Neutrophil (primary cell): Measurements from ENCODE around the gene SMPD3.

Experiments
- H3K27ac ChIP-seq: fragments of 200-600 bp; sonication (generic); 2 replicates; pipeline ENCODE4 v1.5.1; 2016; ENCODE audit warnings: mild to moderate bottlenecking, moderate library complexity
- H3K27me3 ChIP-seq: fragments of 200-600 bp; sonication (generic); 2 replicates; pipeline ENCODE4 v1.6.0; 2016; ENCODE audit warnings: mild to moderate bottlenecking
- H3K36me3 ChIP-seq: fragments of 200-600 bp; sonication (generic); 2 replicates; pipeline ENCODE4 v1.5.1; 2017
- H3K4me1 ChIP-seq, 2 experiments: fragments of 200-600 bp in 1 of 2; sonication (generic) in 1 of 2; 1 replicate in 1 of 2; 2 replicates in 1 of 2; pipeline versions ENCODE4 v1.5.1 to v1.6.1; 2013 to 2016; ENCODE audit warnings: low read depth in 1 of 2, low read length in 1 of 2, mild to moderate bottlenecking in 1 of 2, moderate library complexity in 1 of 2; ENCODE audit not compliant: control insufficient read depth in 1 of 2, insufficient read depth in 1 of 2
- H3K4me3 ChIP-seq, 2 experiments: fragments of 200-600 bp in 1 of 2; sonication (generic) in 1 of 2; 1 replicate in 1 of 2; 2 replicates in 1 of 2; pipeline ENCODE4 v1.5.1; 2013 to 2016; ENCODE audit warnings: low read depth in 1 of 2, low read length in 1 of 2, mild to moderate bottlenecking in 1 of 2, moderate library complexity in 1 of 2
- H3K9me3 ChIP-seq: fragments of 200-600 bp; sonication (generic); 2 replicates; pipeline ENCODE4 v1.5.1; 2016
- TF ChIP-seq, protein P1 (sequence below): fragments of 200-600 bp; sonication (generic); IDR thresholded peaks from 2 replicates; pipeline ENCODE4 v1.5.1; 2016; ENCODE audit warnings: antibody characterized with exemption

The SMPD3 gene

DNA sequence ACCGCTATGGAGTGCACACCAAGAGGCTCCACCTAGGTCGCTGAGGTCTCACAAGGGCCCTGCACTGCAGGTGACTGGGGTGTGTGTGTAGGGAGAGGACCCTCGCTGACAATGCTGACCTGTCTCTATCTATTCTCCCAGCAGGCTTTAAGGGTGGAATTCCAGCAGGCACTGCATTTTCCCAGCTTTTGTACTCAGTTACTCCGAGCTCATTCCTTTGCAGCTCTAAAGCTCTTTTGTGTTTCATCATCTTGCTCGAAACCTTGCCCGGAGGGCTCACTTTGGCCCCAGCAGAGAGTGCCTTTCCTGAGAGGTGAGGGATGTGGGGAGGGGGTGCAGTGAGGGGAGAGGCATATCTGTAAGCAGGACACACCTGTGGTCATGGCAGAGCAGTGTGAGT is 39.3 kb downstream of the SMPD3 start:
- TF ChIP-seq, protein P1, sequence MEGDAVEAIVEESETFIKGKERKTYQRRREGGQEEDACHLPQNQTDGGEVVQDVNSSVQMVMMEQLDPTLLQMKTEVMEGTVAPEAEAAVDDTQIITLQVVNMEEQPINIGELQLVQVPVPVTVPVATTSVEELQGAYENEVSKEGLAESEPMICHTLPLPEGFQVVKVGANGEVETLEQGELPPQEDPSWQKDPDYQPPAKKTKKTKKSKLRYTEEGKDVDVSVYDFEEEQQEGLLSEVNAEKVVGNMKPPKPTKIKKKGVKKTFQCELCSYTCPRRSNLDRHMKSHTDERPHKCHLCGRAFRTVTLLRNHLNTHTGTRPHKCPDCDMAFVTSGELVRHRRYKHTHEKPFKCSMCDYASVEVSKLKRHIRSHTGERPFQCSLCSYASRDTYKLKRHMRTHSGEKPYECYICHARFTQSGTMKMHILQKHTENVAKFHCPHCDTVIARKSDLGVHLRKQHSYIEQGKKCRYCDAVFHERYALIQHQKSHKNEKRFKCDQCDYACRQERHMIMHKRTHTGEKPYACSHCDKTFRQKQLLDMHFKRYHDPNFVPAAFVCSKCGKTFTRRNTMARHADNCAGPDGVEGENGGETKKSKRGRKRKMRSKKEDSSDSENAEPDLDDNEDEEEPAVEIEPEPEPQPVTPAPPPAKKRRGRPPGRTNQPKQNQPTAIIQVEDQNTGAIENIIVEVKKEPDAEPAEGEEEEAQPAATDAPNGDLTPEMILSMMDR = no peak
- Histone ChIP-seq H3K4me3 (no peak overlapping the region), H3K27ac (no peak overlapping the region), H3K27me3 (peaks cover 7% of the 10 kb centered on the region), H3K4me1 (no peaks in the 10 kb centered on the region), H3K9me3 (no peaks in the 10 kb centered on the region), H3K36me3 (no peaks in the 10 kb centered on the region)

DNA sequence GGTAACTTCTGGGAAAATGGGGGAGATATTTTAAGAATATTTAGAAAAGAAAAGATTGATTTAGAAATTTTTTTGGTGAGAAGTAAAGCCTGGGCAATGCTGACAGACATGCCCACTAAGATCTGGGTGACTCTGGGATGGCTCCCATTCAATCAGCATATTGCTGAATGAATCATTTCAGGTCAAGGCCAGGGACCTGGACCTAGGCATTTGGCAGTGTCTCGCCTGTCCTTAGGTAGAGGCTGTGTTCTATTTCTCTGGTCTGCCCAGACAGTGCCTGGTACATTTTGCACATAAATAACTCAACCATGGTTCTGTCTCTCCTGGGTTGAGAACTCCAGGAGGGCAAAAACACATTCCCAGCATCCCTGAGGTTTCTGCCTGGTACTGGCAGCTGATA is 39.9 kb downstream of the SMPD3 start:
- no peaks in the 10 kb centered on the region for H3K9me3 ChIP-seq
- TF ChIP-seq, protein P1 = no peak
- no peak overlapping the region for H3K27ac ChIP-seq
- no peaks in the 10 kb centered on the region for H3K36me3 ChIP-seq
- no peaks in the 10 kb centered on the region for H3K4me1 ChIP-seq
- H3K27me3 ChIP-seq = peaks cover 7% of the 10 kb centered on the region
- H3K4me3 ChIP-seq = no peak overlapping the region

DNA sequence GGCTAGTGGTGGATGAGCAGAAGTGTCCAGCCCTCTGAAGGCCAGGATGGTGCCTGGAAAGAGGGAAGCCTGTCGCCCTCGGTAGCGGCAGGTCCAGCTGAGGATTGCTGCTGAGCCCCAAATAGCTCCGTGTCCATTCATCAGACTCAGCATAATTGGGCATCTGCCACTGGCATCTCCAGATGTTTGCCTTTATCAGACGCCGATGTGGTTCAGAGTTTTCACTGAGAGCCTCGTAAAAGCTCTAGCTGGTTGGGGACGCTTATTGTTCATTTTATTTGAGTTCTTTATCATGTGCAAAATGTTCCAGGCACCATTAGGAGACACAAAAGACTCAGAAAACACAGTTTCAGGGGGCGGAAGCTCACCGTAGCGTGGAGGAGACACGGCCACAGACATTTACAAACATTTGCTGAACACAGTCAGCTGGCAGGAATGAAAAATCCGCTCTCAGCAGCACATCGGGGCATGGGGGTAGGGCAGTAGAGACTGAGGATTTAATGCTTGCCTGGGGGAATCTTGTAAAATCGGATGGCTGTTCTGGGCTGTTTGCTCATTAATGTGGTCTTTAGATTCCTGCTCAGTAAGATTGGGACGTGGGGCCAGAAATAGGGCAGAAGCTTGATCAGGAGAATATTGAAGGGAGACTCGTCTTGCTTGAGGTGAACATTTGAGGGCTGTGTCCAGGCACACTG is 41.7 kb downstream of the SMPD3 start:
- Histone ChIP-seq H3K9me3 (no peaks in the 10 kb centered on the region), H3K4me3 (no peak overlapping the region), H3K4me1 (no peaks in the 10 kb centered on the region), H3K36me3 (no peaks in the 10 kb centered on the region), H3K27ac (no peak overlapping the region), H3K27me3 (peaks cover 7% of the 10 kb centered on the region)
- TF ChIP-seq, protein P1 = no peak

DNA sequence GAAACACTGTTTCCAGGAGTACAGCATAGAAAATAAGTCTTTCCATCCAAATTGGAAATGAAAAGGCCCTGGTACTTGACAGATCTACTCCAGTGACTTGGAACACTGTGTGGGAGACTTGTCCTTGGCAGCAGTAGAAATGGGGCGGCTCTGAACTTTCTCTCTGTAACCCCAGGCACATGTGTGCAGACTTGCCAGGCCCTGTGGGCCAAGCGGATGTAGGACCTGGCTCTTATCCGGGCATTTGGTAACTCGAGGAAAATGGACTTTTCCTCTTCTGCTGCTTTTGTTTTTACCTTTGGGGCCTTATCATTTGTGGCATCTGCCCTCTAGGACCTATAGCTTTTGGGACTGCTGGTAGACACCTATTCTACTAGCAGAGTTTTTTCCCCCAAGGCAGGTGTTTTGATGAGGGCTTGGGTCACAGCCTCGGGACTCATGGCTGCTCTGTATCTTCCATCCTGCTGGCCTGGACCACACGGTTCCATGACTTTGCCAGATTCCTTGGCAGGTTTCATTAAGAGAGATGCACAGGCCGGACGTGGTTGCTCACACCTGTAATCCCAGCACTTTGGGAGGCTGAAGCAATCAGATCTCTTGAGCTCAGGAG is 43.5 kb downstream of the SMPD3 start:
- no peaks in the 10 kb centered on the region for H3K4me1 ChIP-seq
- H3K27me3 ChIP-seq = peaks cover 7% of the 10 kb centered on the region
- no peaks in the 10 kb centered on the region for H3K9me3 ChIP-seq
- no peaks in the 10 kb centered on the region for H3K36me3 ChIP-seq
- no peak overlapping the region for H3K4me3 ChIP-seq
- H3K27ac ChIP-seq = no peak overlapping the region
- TF ChIP-seq, protein P1 = no peak

DNA sequence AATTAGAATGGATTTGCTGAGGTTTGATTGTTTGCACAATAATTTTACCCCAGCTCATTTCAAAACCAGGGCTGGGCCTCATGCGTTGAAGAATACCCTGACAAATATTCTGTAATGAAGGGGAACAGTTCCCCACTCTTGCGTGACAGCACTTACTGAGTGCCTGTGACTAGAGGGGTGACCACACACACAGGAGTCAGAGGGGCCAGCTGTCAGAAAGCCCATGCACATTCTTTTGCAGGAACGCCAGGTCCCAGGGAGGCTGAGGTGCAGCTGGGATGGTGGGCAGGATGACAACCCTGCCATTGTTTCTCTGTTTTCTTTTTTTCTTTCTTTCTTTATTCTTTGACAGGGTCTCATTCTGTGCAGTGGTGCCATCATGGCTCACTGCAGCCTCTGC is 44.6 kb downstream of the SMPD3 start:
- Histone ChIP-seq H3K27me3 (peaks cover 7% of the 10 kb centered on the region), H3K36me3 (no peaks in the 10 kb centered on the region), H3K9me3 (no peaks in the 10 kb centered on the region), H3K27ac (no peak overlapping the region), H3K4me3 (no peak overlapping the region), H3K4me1 (no peaks in the 10 kb centered on the region)
- TF ChIP-seq, protein P1 = no peak
